H9 (cell line): ENCODE measurements around the gene SOX14. TPM values are rescaled to one million over a fixed set of nuclear protein-coding genes. Genes with fewer than 3 reads are reported as not detected.

Source experiments
- DNase-seq: peaks from one replicate; pipeline ENCODE4 v3.0.0-alpha.2; 2017
- H2AFZ ChIP-seq: one replicate; pipeline ENCODE4 v1.6.1; 2013; ENCODE audit warnings: mild to moderate bottlenecking, low read length, control low read depth, moderate library complexity
- H2AK5ac ChIP-seq: 2 replicates; pipeline ENCODE4 v1.6.1; 2013; ENCODE audit warnings: low read length, control low read depth, mixed read lengths; ENCODE audit not compliant: insufficient read length
- H2BK120ac ChIP-seq: one replicate; pipeline ENCODE4 v1.6.1; 2013; ENCODE audit warnings: low read depth, mild to moderate bottlenecking, low read length, control low read depth, inconsistent platforms; ENCODE audit not compliant: poor library complexity, severe bottlenecking
- H2BK12ac ChIP-seq: 2 replicates; pipeline ENCODE4 v1.6.1; 2013; ENCODE audit warnings: low read length, control low read depth, mixed read lengths, low read depth; ENCODE audit not compliant: insufficient read length
- H2BK15ac ChIP-seq: 2 replicates; pipeline ENCODE4 v1.6.1; 2013; ENCODE audit warnings: low read depth, low read length, control low read depth
- H2BK20ac ChIP-seq: one replicate; pipeline ENCODE4 v1.6.1; 2013; ENCODE audit warnings: low read depth, mild to moderate bottlenecking, low read length, control low read depth, inconsistent platforms; ENCODE audit not compliant: poor library complexity, severe bottlenecking
- H2BK5ac ChIP-seq: 2 replicates; pipeline ENCODE4 v1.6.1; 2013; ENCODE audit warnings: low read length, control low read depth, mixed read lengths; ENCODE audit not compliant: insufficient read length
- H3K14ac ChIP-seq: 2 replicates; pipeline ENCODE4 v1.6.1; 2013; ENCODE audit warnings: low read length, control low read depth; ENCODE audit not compliant: insufficient read depth
- H3K18ac ChIP-seq: 2 replicates; pipeline ENCODE4 v1.6.1; 2013; ENCODE audit warnings: low read depth, mild to moderate bottlenecking, mixed read lengths, low read length, control low read depth; ENCODE audit not compliant: insufficient read length
- H3K23ac ChIP-seq: 2 replicates; pipeline ENCODE4 v1.6.1; 2013; ENCODE audit warnings: low read length, control low read depth, mixed read lengths, low read depth; ENCODE audit not compliant: insufficient read length
- H3K23me2 ChIP-seq: 2 replicates; pipeline ENCODE4 v1.6.1; 2013; ENCODE audit warnings: low read depth, mild to moderate bottlenecking, mixed read lengths, low read length, control low read depth; ENCODE audit not compliant: insufficient read length, poor library complexity, severe bottlenecking
- H3K27ac ChIP-seq: 2 replicates; pipeline ENCODE4 v1.5.1; 2013; ENCODE audit warnings: low read length, control low read depth, mixed read lengths, low read depth; ENCODE audit not compliant: insufficient read length
- H3K27me3 ChIP-seq: 2 replicates; pipeline ENCODE4 v1.6.1; 2013; ENCODE audit warnings: low read length, control low read depth, inconsistent platforms; ENCODE audit not compliant: insufficient read depth
- H3K4ac ChIP-seq: 2 replicates; pipeline ENCODE4 v1.6.1; 2013; ENCODE audit warnings: low read depth, mild to moderate bottlenecking, control low read depth, inconsistent platforms, low read length, moderate library complexity
- H3K4me1 ChIP-seq: 2 replicates; pipeline ENCODE4 v1.6.1; 2013; ENCODE audit warnings: low read length, control low read depth, inconsistent platforms; ENCODE audit not compliant: insufficient read depth
- H3K4me2 ChIP-seq: 2 replicates; pipeline ENCODE4 v1.6.1; 2013; ENCODE audit warnings: low read length, control low read depth, mixed read lengths; ENCODE audit not compliant: insufficient read length, insufficient read depth
- H3K56ac ChIP-seq: 2 replicates; pipeline ENCODE4 v1.6.1; 2013; ENCODE audit warnings: low read depth, mild to moderate bottlenecking, mixed read lengths, low read length, control low read depth; ENCODE audit not compliant: insufficient read length
- H3K79me1 ChIP-seq: 2 replicates; pipeline ENCODE4 v1.6.1; 2013; ENCODE audit warnings: low read depth, mild to moderate bottlenecking, moderate library complexity, low read length, control low read depth, inconsistent platforms; ENCODE audit not compliant: insufficient read depth, poor library complexity, severe bottlenecking
- H3K79me2 ChIP-seq: 2 replicates; pipeline ENCODE4 v1.6.1; 2013; ENCODE audit warnings: low read length, control low read depth, inconsistent platforms; ENCODE audit not compliant: insufficient read depth
- H3K9ac ChIP-seq: 2 replicates; pipeline ENCODE4 v1.6.1; 2013; ENCODE audit warnings: low read length, control low read depth, mixed read lengths; ENCODE audit not compliant: insufficient read length; ENCODE audit errors: extremely low read depth
- H3K9me3 ChIP-seq: one replicate; pipeline ENCODE4 v1.6.1; 2013; ENCODE audit warnings: low read depth, low read length, inconsistent platforms; ENCODE audit not compliant: control insufficient read depth
- H3T11ph ChIP-seq: one replicate; pipeline ENCODE4 v1.6.1; 2013; ENCODE audit warnings: mild to moderate bottlenecking, low read length, control low read depth, inconsistent platforms
- H4K20me1 ChIP-seq: one replicate; pipeline ENCODE4 v1.6.1; 2013; ENCODE audit not compliant: control insufficient read depth, insufficient read length, insufficient read depth
- H4K5ac ChIP-seq: 2 replicates; pipeline ENCODE4 v1.6.1; 2013; ENCODE audit warnings: low read depth, mild to moderate bottlenecking, mixed read lengths, low read length, control low read depth; ENCODE audit not compliant: insufficient read length
- H4K8ac ChIP-seq: replicated peaks from 2 replicates; pipeline ENCODE4 v1.6.1; 2013; ENCODE audit warnings: low read length, control low read depth, mixed read lengths, low read depth; ENCODE audit not compliant: insufficient read length
- H4K91ac ChIP-seq: 2 replicates; pipeline ENCODE4 v1.6.1; 2013; ENCODE audit warnings: low read depth, mild to moderate bottlenecking, moderate library complexity, mixed read lengths, low read length, control low read depth; ENCODE audit not compliant: insufficient read length
- H3K27ac Mint-ChIP-seq, 3 experiments: 2 replicates in 2 of 3; 3 replicates in 1 of 3; pipeline ENCODE4 v1.8.0; 2020 to 2021; ENCODE audit warnings: mixed read lengths in 3 of 3, mild to moderate bottlenecking in 1 of 3, moderate library complexity in 1 of 3
- H3K27me3 Mint-ChIP-seq: 2 replicates; pipeline ENCODE4 v1.8.0; 2021; ENCODE audit warnings: low read depth, mild to moderate bottlenecking, moderate library complexity, mixed read lengths
- H3K36me3 Mint-ChIP-seq, 3 experiments: 2 replicates in 2 of 3; 3 replicates in 1 of 3; pipeline ENCODE4 v1.8.0; 2020 to 2021; ENCODE audit warnings: low read depth in 3 of 3, mixed read lengths in 3 of 3; ENCODE audit not compliant: insufficient read depth in 1 of 3
- H3K4me1 Mint-ChIP-seq, 2 experiments: 2 replicates each; pipeline ENCODE4 v1.8.0; 2020; ENCODE audit warnings: mixed read lengths in 2 of 2
- H3K4me3 Mint-ChIP-seq, 2 experiments: 2 replicates in 1 of 2; 3 replicates in 1 of 2; pipeline ENCODE4 v1.8.0; 2020 to 2021; ENCODE audit warnings: mild to moderate bottlenecking in 2 of 2, mixed read lengths in 2 of 2, moderate library complexity in 1 of 2
- H3K9me3 Mint-ChIP-seq, 2 experiments: 2 replicates in 1 of 2; 3 replicates in 1 of 2; pipeline ENCODE4 v1.8.0; 2020; ENCODE audit warnings: mild to moderate bottlenecking in 2 of 2, mixed read lengths in 2 of 2, moderate library complexity in 1 of 2
- CTCF ChIP-seq: fragments of 200-600 bp; sonication (generic); conservative IDR thresholded peaks from 3 replicates; pipeline ENCODE4 v1.8.0; 2021; ENCODE audit warnings: antibody characterized with exemption, mild to moderate bottlenecking
- WGBS: extraction: QIAGEN DNeasy Blood & Tissue Kit; methylation state at CpG from one replicate; pipeline ENCODE4 v1.1.7; 2013; ENCODE audit warnings: missing lambda C conversion rate, low lambda C conversion rate, mixed read lengths; ENCODE audit not compliant: insufficient read length; ENCODE audit errors: extremely low coverage; 5-methylcytosine and 5-hydroxymethylcytosine counted together
- total RNA-seq: library from RNA; stranded (reverse); gene quantifications from 2 replicates; pipeline ENCODE4 v1.2.1, GENCODE V29; 2021

The SOX14 gene
- total RNA-seq, 1 experiment from 2014 or later, result 0.57 TPM

GRCh38 chr3:137768361-137769321, 4.5 kb downstream of the SOX14 start:
- no CpG with 5 or more reads among the region's 59 CpGs for WGBS
- Histone ChIP-seq H3K79me2 (no peaks in the 10 kb centered on the region), H4K8ac (no peak overlapping the region), H4K91ac (no peak overlapping the region), H3K4ac (no peak overlapping the region), H3K23ac (no peak overlapping the region), H3K79me1 (no peaks in the 10 kb centered on the region), H2BK12ac (no peak overlapping the region), H2BK20ac (no peak overlapping the region), H3K14ac (no peak overlapping the region), H3T11ph (no peak overlapping the region), H2BK120ac (no peak overlapping the region), H3K4me1 (0 out of 2 replicates have a peak, but pooled peaks cover 2% of the 10 kb centered on the region), H2AK5ac (no peak overlapping the region), H4K5ac (no peak overlapping the region), H3K56ac (no peak overlapping the region), H3K18ac (no peak overlapping the region), H4K20me1 (no peaks in the 10 kb centered on the region), H3K27me3 (peaks cover 83% of the 10 kb centered on the region), H3K23me2 (peaks cover 25% of the 10 kb centered on the region), H3K9me3 (no peaks in the 10 kb centered on the region), H3K9ac (no peak overlapping the region), H2AFZ (no peak overlapping the region), H2BK5ac (no peak overlapping the region), H3K27ac (no peak overlapping the region), H2BK15ac (no peak overlapping the region), H3K4me2 (peak overlapping the region; percentile 68)
- Mint-ChIP-seq H3K27ac (no peak overlapping the region), H3K27me3 (peaks cover 100% of the 10 kb centered on the region), H3K36me3 (peaks cover 0 to 1% (median 0%) of the 10 kb centered on the region in 3 experiments; a peak in 1 of 7 replicates), H3K4me3 (peak overlapping the region; percentile 45 to 83), H3K9me3 (peaks cover 0 to 5% of the 10 kb centered on the region in 2 experiments; a peak in 2 of 5 replicates), H3K4me1 (peaks cover 75 to 84% of the 10 kb centered on the region in 2 experiments)
- DNase-seq, result peak; percentile 72
- TF ChIP-seq CTCF, result no peak
